ENCODE results near the gene GOLGA8B. TPM values are rescaled to one million over a fixed set of nuclear protein-coding genes. Genes with fewer than 3 reads are reported as not detected.

The GOLGA8B gene
- polyA plus RNA-seq, 1 donor (not counting 4 experiments of a cell fraction or from before 2014, with no cell fraction given), result 49.5 TPM

Small RNAs within 50 kb of the gene (small RNA-seq; reads per million reads assigned to genes)
- gene RF00425 (ENCODE audit: insufficient read length in 3 of 3, low read depth in 3 of 3, low replicate concordance in 1 of 3), result 0 reads per million in 3 experiments

Other genes with a start within 250 kb of the GOLGA8B start
- 12.7 to 31.7 TPM (median 24.3 TPM) in 3 replicates for gene SLC12A6, start 245.9 kb downstream of the GOLGA8B start, polyA plus RNA-seq
- 492 to 969 TPM (median 663 TPM) in 3 replicates for gene NOP10, start 240.5 kb downstream of the GOLGA8B start, polyA plus RNA-seq
- gene NUTM1, start 240.3 kb downstream of the GOLGA8B start, polyA plus RNA-seq, result not detected in 3 replicates
- gene LPCAT4, start 216.5 kb downstream of the GOLGA8B start, polyA plus RNA-seq, result 43.3 to 61.3 TPM (median 53.6 TPM) in 3 replicates
- gene GOLGA8A, start 145.8 kb downstream of the GOLGA8B start, polyA plus RNA-seq, result 27.2 to 54.9 TPM (median 42.0 TPM) in 3 replicates
- gene GJD2, start 171.3 kb upstream of the GOLGA8B start, polyA plus RNA-seq, result not detected in 3 replicates
- 0.08 to 0.10 TPM in 2 of 3 replicates, not detected in the other for gene ACTC1, start 211.9 kb upstream of the GOLGA8B start, polyA plus RNA-seq